CD4-positive, CD25-positive, alpha-beta regulatory T cell (primary cell): ENCODE results near the gene DCLK2. TPM values are rescaled to one million over a fixed set of nuclear protein-coding genes. Genes with fewer than 3 reads are reported as not detected.

Source experiments
- ATAC-seq, 2 donors: fragments of 150-1000 bp; cut with Tn5 transposase; one replicate each; pipeline ENCODE4 v1.10.0; 2021; ENCODE audit warnings: low read depth in 2 of 2, moderate number of reproducible peaks in 2 of 2, moderate library complexity in 1 of 2
- DNase-seq, 3 donors: peaks; one replicate each; pipeline versions ENCODE4 v3.0.0 to v3.0.0-alpha.2; 2012 to 2022; ENCODE audit warnings: mixed read lengths in 1 of 3
- H3K27ac ChIP-seq: one replicate; pipeline ENCODE4 v1.7.0; 2013; ENCODE audit warnings: mild to moderate bottlenecking, low read length; ENCODE audit not compliant: insufficient read depth, poor library complexity, severe bottlenecking
- H3K27me3 ChIP-seq: one replicate; pipeline ENCODE4 v1.7.0; 2013; ENCODE audit warnings: low read length; ENCODE audit not compliant: control insufficient read depth, insufficient read depth
- H3K36me3 ChIP-seq: one replicate; pipeline ENCODE4 v1.7.0; 2013; ENCODE audit warnings: mild to moderate bottlenecking, low read length, moderate library complexity; ENCODE audit not compliant: control insufficient read depth, insufficient read depth
- H3K4me1 ChIP-seq: 2 replicates; pipeline ENCODE4 v1.7.0; 2013; ENCODE audit warnings: mild to moderate bottlenecking, low read length; ENCODE audit not compliant: insufficient read depth, control insufficient read depth, poor library complexity, severe bottlenecking
- H3K4me3 ChIP-seq: one replicate; pipeline ENCODE4 v1.7.0; 2013; ENCODE audit warnings: low read depth, mild to moderate bottlenecking, low read length, moderate library complexity
- H3K9me3 ChIP-seq, 2 experiments: 1 replicate in 1 of 2; 2 replicates in 1 of 2; pipeline ENCODE4 v1.7.0; 2013; ENCODE audit warnings: low read length in 2 of 2, mild to moderate bottlenecking in 1 of 2, moderate library complexity in 1 of 2; ENCODE audit not compliant: control insufficient read depth in 2 of 2
- H3K27ac Mint-ChIP-seq, 3 donors: one replicate each; pipeline ENCODE4 v1.8.0; 2020 to 2022; ENCODE audit warnings: mild to moderate bottlenecking in 3 of 3, mixed read lengths in 3 of 3, moderate library complexity in 2 of 3
- H3K27me3 Mint-ChIP-seq: one replicate; pipeline ENCODE4 v1.8.0; 2022; ENCODE audit warnings: mild to moderate bottlenecking, mixed read lengths
- H3K36me3 Mint-ChIP-seq: one replicate; pipeline ENCODE4 v1.8.0; 2020; ENCODE audit warnings: mixed read lengths
- H3K4me1 Mint-ChIP-seq, 4 donors: one replicate each; pipeline ENCODE4 v1.8.0; 2020 to 2022; ENCODE audit warnings: mixed read lengths in 4 of 4, mild to moderate bottlenecking in 1 of 4
- H3K4me3 Mint-ChIP-seq, 4 donors: one replicate each; pipeline ENCODE4 v1.8.0; 2020 to 2022; ENCODE audit warnings: mild to moderate bottlenecking in 4 of 4, mixed read lengths in 4 of 4, moderate library complexity in 3 of 4
- H3K9me3 Mint-ChIP-seq, 7 donors: one replicate each; pipeline ENCODE4 v1.8.0; 2020 to 2022; ENCODE audit warnings: mixed read lengths in 7 of 7, mild to moderate bottlenecking in 3 of 7, moderate library complexity in 2 of 7
- polyA plus RNA-seq, 4 donors: library from polyadenylated mRNA; unstranded; fragments of 300-500 nt; fragmentation: Illumina TruSeq; gene quantifications; one replicate each; pipeline ENCODE4 v1.2.3, GENCODE V29; 2021
- total RNA-seq: library from RNA; stranded (reverse); gene quantifications from one replicate; pipeline ENCODE4 v1.2.3, GENCODE V29; 2022

Gene DCLK2
- total and polyA plus RNA-seq, 5 donors from 2014 or later: 0.12 TPM; not detected in 4

GRCh38 chr4:150080875-150081274 lies 2.6 kb downstream of the DCLK2 start:
- no peaks in the 10 kb centered on the region for H3K9me3 ChIP-seq
- DNase-seq: no peak
- H3K27ac Mint-ChIP-seq: no peak overlapping the region
- peak overlapping the region in 1 of 4 donors; percentile 0 for H3K4me3 Mint-ChIP-seq
- H3K36me3 Mint-ChIP-seq: no peaks in the 10 kb centered on the region
- no peaks in the 10 kb centered on the region for H3K36me3 ChIP-seq
- H3K9me3 Mint-ChIP-seq: peaks cover 0 to 7% (median 2%) of the 10 kb centered on the region in 7 donors
- H3K27me3 ChIP-seq: peaks cover 16% of the 10 kb centered on the region
- peaks cover 57% of the 10 kb centered on the region for H3K27me3 Mint-ChIP-seq
- H3K4me1 ChIP-seq: peaks cover 10% of the 10 kb centered on the region
- no peak for ATAC-seq
- no peak overlapping the region for H3K27ac ChIP-seq
- H3K4me1 Mint-ChIP-seq: peaks cover 0 to 5% (median 0%) of the 10 kb centered on the region in 4 donors
- no peak overlapping the region for H3K4me3 ChIP-seq

- H3K36me3 ChIP-seq: no peaks in the 10 kb centered on the region
- Mint-ChIP-seq H3K4me3 (no peak overlapping the region), H3K36me3 (no peaks in the 10 kb centered on the region), H3K4me1 (peaks cover 0 to 5% (median 0%) of the 10 kb centered on the region in 4 donors), H3K9me3 (peaks cover 0 to 4% (median 3%) of the 10 kb centered on the region in 7 donors), H3K27ac (no peak overlapping the region), H3K27me3 (peaks cover 49% of the 10 kb centered on the region)
- H3K4me1 ChIP-seq: peaks cover 10% of the 10 kb centered on the region
- no peak for ATAC-seq
- H3K27me3 ChIP-seq: peaks cover 13% of the 10 kb centered on the region
- H3K9me3 ChIP-seq: no peaks in the 10 kb centered on the region
- peak in 1 of 3 donors; percentile 7 for DNase-seq
- no peak overlapping the region for H3K4me3 ChIP-seq
- no peak overlapping the region for H3K27ac ChIP-seq
These were observed 4.0 kb downstream of the DCLK2 start for GRCh38 chr4:150082241-150082640.

- Histone ChIP-seq H3K27me3 (peaks cover 4% of the 10 kb centered on the region), H3K36me3 (no peaks in the 10 kb centered on the region), H3K4me1 (no peaks in the 10 kb centered on the region), H3K27ac (no peak overlapping the region), H3K4me3 (no peak overlapping the region), H3K9me3 (no peaks in the 10 kb centered on the region)
- no peak for DNase-seq
- H3K9me3 Mint-ChIP-seq: peaks cover 0 to 6% (median 2%) of the 10 kb centered on the region in 7 donors
- H3K27me3 Mint-ChIP-seq: peaks cover 25% of the 10 kb centered on the region
- no peaks in the 10 kb centered on the region for H3K4me1 Mint-ChIP-seq
- no peaks in the 10 kb centered on the region for H3K36me3 Mint-ChIP-seq
- no peak overlapping the region for H3K4me3 Mint-ChIP-seq
- ATAC-seq: no peak
- no peak overlapping the region for H3K27ac Mint-ChIP-seq
These were observed 8.8 kb downstream of the DCLK2 start for GRCh38 chr4:150087006-150087405.

- H3K27me3 ChIP-seq: no peaks in the 10 kb centered on the region
- H3K36me3 Mint-ChIP-seq: no peaks in the 10 kb centered on the region
- H3K36me3 ChIP-seq: no peaks in the 10 kb centered on the region
- H3K27ac ChIP-seq: no peak overlapping the region
- H3K4me3 ChIP-seq: no peak overlapping the region
- H3K27me3 Mint-ChIP-seq: peaks cover 9% of the 10 kb centered on the region
- DNase-seq (no peak), ATAC-seq (no peak)
- no peak overlapping the region for H3K27ac Mint-ChIP-seq
- H3K4me1 Mint-ChIP-seq: no peaks in the 10 kb centered on the region
- no peaks in the 10 kb centered on the region for H3K9me3 ChIP-seq
- H3K9me3 Mint-ChIP-seq: peaks cover 0 to 6% (median 2%) of the 10 kb centered on the region in 7 donors
- H3K4me3 Mint-ChIP-seq: no peak overlapping the region
- H3K4me1 ChIP-seq: no peaks in the 10 kb centered on the region
These were observed 11.5 kb downstream of the DCLK2 start for GRCh38 chr4:150089732-150090131.

GRCh38 chr4:150090836-150091235 lies 12.6 kb downstream of the DCLK2 start:
- no peaks in the 10 kb centered on the region for H3K36me3 Mint-ChIP-seq
- no peak overlapping the region for H3K27ac ChIP-seq
- H3K4me3 Mint-ChIP-seq: no peak overlapping the region
- H3K36me3 ChIP-seq: no peaks in the 10 kb centered on the region
- DNase-seq (no peak), ATAC-seq (no peak)
- H3K4me1 Mint-ChIP-seq: no peaks in the 10 kb centered on the region
- no peak overlapping the region for H3K27ac Mint-ChIP-seq
- no peaks in the 10 kb centered on the region for H3K4me1 ChIP-seq
- H3K27me3 Mint-ChIP-seq: peaks cover 2% of the 10 kb centered on the region
- H3K27me3 ChIP-seq: no peaks in the 10 kb centered on the region
- no peak overlapping the region for H3K4me3 ChIP-seq
- H3K9me3 ChIP-seq: no peaks in the 10 kb centered on the region
- peaks cover 0 to 6% (median 0%) of the 10 kb centered on the region in 7 donors for H3K9me3 Mint-ChIP-seq

GRCh38 chr4:150094676-150095075 lies 16.4 kb downstream of the DCLK2 start:
- no peak overlapping the region for H3K27ac Mint-ChIP-seq
- no peak overlapping the region for H3K4me3 Mint-ChIP-seq
- no peak for ATAC-seq

GRCh38 chr4:150096625-150097024 lies 18.4 kb downstream of the DCLK2 start:
- ATAC-seq: no peak
- Histone ChIP-seq H3K36me3 (no peaks in the 10 kb centered on the region), H3K9me3 (no peaks in the 10 kb centered on the region), H3K4me3 (no peak overlapping the region), H3K27ac (no peak overlapping the region), H3K4me1 (no peaks in the 10 kb centered on the region), H3K27me3 (no peaks in the 10 kb centered on the region)
- Mint-ChIP-seq H3K4me1 (no peaks in the 10 kb centered on the region), H3K4me3 (no peak overlapping the region), H3K27me3 (no peaks in the 10 kb centered on the region), H3K36me3 (no peaks in the 10 kb centered on the region), H3K27ac (no peak overlapping the region), H3K9me3 (peaks cover 0 to 2% (median 0%) of the 10 kb centered on the region in 7 donors)
- DNase-seq: no peak

More at GRCh38 chr4:150094676-150095075, 16.4 kb downstream of the DCLK2 start:
- DNase-seq: no peak
- Histone ChIP-seq H3K4me1 (no peaks in the 10 kb centered on the region), H3K36me3 (no peaks in the 10 kb centered on the region), H3K27ac (no peak overlapping the region), H3K27me3 (no peaks in the 10 kb centered on the region), H3K4me3 (no peak overlapping the region), H3K9me3 (no peaks in the 10 kb centered on the region)
- Mint-ChIP-seq H3K9me3 (peaks cover 0 to 2% (median 0%) of the 10 kb centered on the region in 7 donors), H3K27me3 (no peaks in the 10 kb centered on the region), H3K36me3 (no peaks in the 10 kb centered on the region), H3K4me1 (no peaks in the 10 kb centered on the region)

- no peaks in the 10 kb centered on the region for H3K27me3 Mint-ChIP-seq
- Histone ChIP-seq H3K4me3 (no peak overlapping the region), H3K36me3 (no peaks in the 10 kb centered on the region), H3K4me1 (no peaks in the 10 kb centered on the region), H3K27ac (no peak overlapping the region), H3K9me3 (no peaks in the 10 kb centered on the region), H3K27me3 (peaks cover 2% of the 10 kb centered on the region)
- no peak for ATAC-seq
- no peak for DNase-seq
- no peaks in the 10 kb centered on the region for H3K36me3 Mint-ChIP-seq
- no peak overlapping the region for H3K27ac Mint-ChIP-seq
- H3K9me3 Mint-ChIP-seq: peaks cover 0 to 2% (median 0%) of the 10 kb centered on the region in 7 donors
- H3K4me3 Mint-ChIP-seq: no peak overlapping the region
- H3K4me1 Mint-ChIP-seq: no peaks in the 10 kb centered on the region
These were observed 20.0 kb downstream of the DCLK2 start for GRCh38 chr4:150098214-150098613.
